DND-41 (cell line): ENCODE data around the gene TBCD.
A peak's percentile ranks its signal among the peaks of the same experiment; 100 is the strongest.

Source experiments
- ATAC-seq: fragments of 200-7000 bp; cut with Tn5 transposase; 3 replicates; pipeline ENCODE4 v1.9.1; 2021; ENCODE audit warnings: low read depth; ENCODE audit not compliant: insufficient read depth
- DNase-seq: peaks from one replicate; pipeline ENCODE4 v3.0.0-alpha.2; 2020
- H2AFZ ChIP-seq: 2 replicates; pipeline ENCODE4 v1.6.0; 2012; ENCODE audit warnings: low read depth, low read length
- H3K27ac ChIP-seq: 2 replicates; pipeline ENCODE4 v1.5.1; 2012; ENCODE audit warnings: low read length, inconsistent platforms
- H3K27me3 ChIP-seq: fragments of 200-600 bp; sonication (generic); 2 replicates; pipeline ENCODE4 v1.6.0; 2012; ENCODE audit warnings: low read length, mild to moderate bottlenecking, inconsistent platforms; ENCODE audit not compliant: insufficient read depth, poor library complexity
- H3K36me3 ChIP-seq: 2 replicates; pipeline ENCODE4 v1.5.1; 2012; ENCODE audit warnings: low read length, inconsistent platforms; ENCODE audit not compliant: insufficient read depth
- H3K4me1 ChIP-seq: 2 replicates; pipeline ENCODE4 v1.5.1; 2012; ENCODE audit warnings: mild to moderate bottlenecking, low read length; ENCODE audit not compliant: insufficient read depth
- H3K4me2 ChIP-seq: 2 replicates; pipeline ENCODE4 v1.6.0; 2012; ENCODE audit warnings: mild to moderate bottlenecking, moderate library complexity, low read length, inconsistent platforms; ENCODE audit not compliant: insufficient read depth
- H3K4me3 ChIP-seq, 2 experiments: fragments of 200-600 bp in 1 of 2; shearing (Covaris generic) in 1 of 2; 2 replicates each; pipeline ENCODE4 v1.5.1; 2012 to 2016; ENCODE audit warnings: inconsistent platforms in 2 of 2, low read length in 2 of 2, mild to moderate bottlenecking in 2 of 2, low read depth in 1 of 2, moderate library complexity in 1 of 2
- H3K79me2 ChIP-seq: 2 replicates; pipeline ENCODE4 v1.6.0; 2012; ENCODE audit warnings: low read length, inconsistent platforms; ENCODE audit not compliant: insufficient read depth
- H3K9ac ChIP-seq: 2 replicates; pipeline ENCODE4 v1.6.0; 2012; ENCODE audit warnings: low read depth, mild to moderate bottlenecking, inconsistent platforms, low read length, moderate library complexity
- H3K9me3 ChIP-seq: 2 replicates; pipeline ENCODE4 v1.5.1; 2012; ENCODE audit warnings: low read length, moderate library complexity, mild to moderate bottlenecking, inconsistent platforms; ENCODE audit not compliant: insufficient read depth, severe bottlenecking
- H4K20me1 ChIP-seq: 2 replicates; pipeline ENCODE4 v1.6.0; 2012; ENCODE audit warnings: low read length; ENCODE audit not compliant: insufficient read depth
- EZH2 ChIP-seq: IDR thresholded peaks from 3 replicates; pipeline ENCODE4 v1.6.1; 2012; ENCODE audit warnings: borderline replicate concordance, low read depth, mild to moderate bottlenecking, moderate library complexity, low read length, inconsistent platforms; ENCODE audit not compliant: severe bottlenecking
- TF ChIP-seq, protein P1 (sequence below): IDR thresholded peaks from 2 replicates; pipeline ENCODE4 v1.5.1; 2012; ENCODE audit warnings: borderline replicate concordance, low read length, moderate library complexity, mild to moderate bottlenecking; ENCODE audit not compliant: poor library complexity, severe bottlenecking; ENCODE audit errors: extremely low read depth

The TBCD gene

DNA sequence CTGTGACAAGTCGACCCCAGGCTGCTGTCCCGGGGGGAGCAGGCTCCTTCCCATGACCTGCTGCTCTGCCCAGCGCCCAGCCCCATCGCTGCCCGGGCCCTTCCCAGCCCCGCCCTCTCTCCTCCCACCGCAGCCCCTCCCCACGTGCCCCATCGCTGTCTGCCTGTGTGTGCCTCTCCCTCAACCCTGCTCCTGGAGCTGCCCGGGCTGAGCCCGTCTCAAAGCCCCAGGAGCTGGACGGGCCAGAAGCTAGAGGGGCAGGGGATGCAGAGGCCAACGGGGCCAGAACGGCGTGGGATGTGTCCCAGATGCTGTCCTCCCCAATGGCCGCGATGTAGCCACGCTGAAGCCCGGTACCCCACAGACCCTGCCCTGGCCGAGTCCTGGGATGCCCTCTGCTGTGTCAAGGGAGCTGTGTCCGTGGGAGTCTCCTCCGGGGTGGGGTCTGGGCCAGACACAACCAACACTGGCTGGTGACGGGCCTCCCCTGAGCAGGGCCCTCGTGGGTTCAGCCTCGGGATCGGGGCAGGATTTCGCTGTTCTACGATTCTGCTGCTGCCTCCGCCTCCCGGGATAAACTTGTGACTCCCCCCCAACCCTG is 206.2 kb downstream of the TBCD start:
- H3K4me1 ChIP-seq = no peaks in the 10 kb centered on the region
- peaks cover 77% of the 10 kb centered on the region for H3K36me3 ChIP-seq
- no peak overlapping the region for H3K4me3 ChIP-seq
- no peak overlapping the region for H2AFZ ChIP-seq
- peaks cover 10% of the 10 kb centered on the region; the same call in 1 of the 2 replicates for H3K79me2 ChIP-seq
- no peak for TF ChIP-seq EZH2
- TF ChIP-seq, protein P1, sequence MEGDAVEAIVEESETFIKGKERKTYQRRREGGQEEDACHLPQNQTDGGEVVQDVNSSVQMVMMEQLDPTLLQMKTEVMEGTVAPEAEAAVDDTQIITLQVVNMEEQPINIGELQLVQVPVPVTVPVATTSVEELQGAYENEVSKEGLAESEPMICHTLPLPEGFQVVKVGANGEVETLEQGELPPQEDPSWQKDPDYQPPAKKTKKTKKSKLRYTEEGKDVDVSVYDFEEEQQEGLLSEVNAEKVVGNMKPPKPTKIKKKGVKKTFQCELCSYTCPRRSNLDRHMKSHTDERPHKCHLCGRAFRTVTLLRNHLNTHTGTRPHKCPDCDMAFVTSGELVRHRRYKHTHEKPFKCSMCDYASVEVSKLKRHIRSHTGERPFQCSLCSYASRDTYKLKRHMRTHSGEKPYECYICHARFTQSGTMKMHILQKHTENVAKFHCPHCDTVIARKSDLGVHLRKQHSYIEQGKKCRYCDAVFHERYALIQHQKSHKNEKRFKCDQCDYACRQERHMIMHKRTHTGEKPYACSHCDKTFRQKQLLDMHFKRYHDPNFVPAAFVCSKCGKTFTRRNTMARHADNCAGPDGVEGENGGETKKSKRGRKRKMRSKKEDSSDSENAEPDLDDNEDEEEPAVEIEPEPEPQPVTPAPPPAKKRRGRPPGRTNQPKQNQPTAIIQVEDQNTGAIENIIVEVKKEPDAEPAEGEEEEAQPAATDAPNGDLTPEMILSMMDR = no peak
- H3K9me3 ChIP-seq = no peaks in the 10 kb centered on the region
- no peaks in the 10 kb centered on the region for H3K27me3 ChIP-seq
- no peak overlapping the region for H3K4me2 ChIP-seq
- H3K27ac ChIP-seq = no peak overlapping the region
- H3K9ac ChIP-seq = no peak overlapping the region
- DNase-seq = no peak
- H4K20me1 ChIP-seq = 0 out of 2 replicates have a peak, but pooled peaks cover 8% of the 10 kb centered on the region
- ATAC-seq = no peak

- H3K36me3 ChIP-seq = peaks cover 83% of the 10 kb centered on the region
These were observed 207.5 kb downstream of the TBCD start for GRCh38 chr17:82959242-82959930.

GRCh38 chr17:82959990-82960418 is 208.1 kb downstream of the TBCD start:
- Histone ChIP-seq H3K27me3 (no peaks in the 10 kb centered on the region), H3K4me3 (no peak overlapping the region), H3K4me1 (no peaks in the 10 kb centered on the region), H3K9ac (no peak overlapping the region), H2AFZ (no peak overlapping the region), H3K4me2 (no peak overlapping the region), H3K36me3 (peaks cover 86% of the 10 kb centered on the region), H3K9me3 (no peaks in the 10 kb centered on the region), H3K27ac (no peak overlapping the region), H3K79me2 (peaks cover 10% of the 10 kb centered on the region; the same call in 1 of the 2 replicates), H4K20me1 (0 out of 2 replicates have a peak, but pooled peaks cover 11% of the 10 kb centered on the region)
- TF ChIP-seq, protein P1 = no peak
- TF ChIP-seq EZH2 = no peak
- ATAC-seq (no peak), DNase-seq (no peak)

More at GRCh38 chr17:82959242-82959930, 207.5 kb downstream of the TBCD start:
- Histone ChIP-seq H3K9ac (no peak overlapping the region), H2AFZ (no peak overlapping the region), H3K9me3 (no peaks in the 10 kb centered on the region), H4K20me1 (0 out of 2 replicates have a peak, but pooled peaks cover 8% of the 10 kb centered on the region), H3K27ac (no peak overlapping the region), H3K27me3 (no peaks in the 10 kb centered on the region), H3K79me2 (peaks cover 10% of the 10 kb centered on the region; the same call in 1 of the 2 replicates), H3K4me2 (no peak overlapping the region), H3K4me1 (no peaks in the 10 kb centered on the region), H3K4me3 (no peak overlapping the region)
- no peak for TF ChIP-seq EZH2
- TF ChIP-seq, protein P1 = no peak
- no peak for DNase-seq
- ATAC-seq = 0 out of 3 replicates have a peak, but pooled peaks have one; percentile 27
